AML-193 (cell line): ENCODE data around the gene HBP1.
"Not testable (repeated sequence)": the region's sequence is repeated elsewhere in the genome, so short reads cannot be mapped to it uniquely, and the experiment has no call there.

Experiments
- DNase-seq, 2 experiments: peaks; one replicate each; lab custom pipeline; 2025; lab: John Stamatoyannopoulos, UW

Gene HBP1

DNA sequence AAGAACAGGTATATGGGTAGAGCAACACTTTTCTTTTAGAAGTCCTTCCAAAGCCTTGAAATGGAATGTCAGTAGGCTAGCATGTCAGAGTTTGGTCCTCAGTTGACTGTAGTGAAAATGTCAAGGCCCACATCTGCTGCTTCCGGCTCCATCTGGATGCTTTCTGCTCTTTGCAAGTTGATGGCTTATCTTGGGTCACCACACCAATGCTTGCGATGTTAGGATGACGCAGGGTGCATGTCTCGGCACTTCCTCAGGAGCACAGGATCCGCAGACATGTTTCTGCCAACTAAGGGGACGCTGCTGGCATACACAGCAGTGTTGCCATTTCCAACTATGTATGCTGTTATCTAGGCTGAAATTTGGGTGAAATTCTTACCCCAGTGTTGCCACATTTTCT is 14.0 kb upstream of the HBP1 start:
- DNase-seq: no peak

DNA sequence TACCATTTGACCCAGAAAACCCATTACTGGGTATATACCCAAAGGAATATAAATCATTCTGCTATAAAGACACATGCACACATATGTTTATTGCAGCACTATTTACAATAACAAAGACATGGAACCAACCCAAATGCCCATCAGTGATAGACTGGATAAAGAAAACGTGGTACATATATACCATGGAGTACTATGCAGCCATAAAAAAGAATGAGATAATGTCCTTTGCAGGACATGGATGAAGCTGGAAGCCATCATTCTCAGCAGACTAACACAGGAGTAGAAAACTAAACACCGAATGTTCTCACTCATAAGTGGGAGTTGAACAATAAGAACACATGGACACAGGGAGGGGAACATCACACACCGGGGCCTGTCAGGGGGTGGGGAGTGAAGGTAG is 13.1 kb upstream of the HBP1 start:
- DNase-seq: not testable (repeated sequence)

DNA sequence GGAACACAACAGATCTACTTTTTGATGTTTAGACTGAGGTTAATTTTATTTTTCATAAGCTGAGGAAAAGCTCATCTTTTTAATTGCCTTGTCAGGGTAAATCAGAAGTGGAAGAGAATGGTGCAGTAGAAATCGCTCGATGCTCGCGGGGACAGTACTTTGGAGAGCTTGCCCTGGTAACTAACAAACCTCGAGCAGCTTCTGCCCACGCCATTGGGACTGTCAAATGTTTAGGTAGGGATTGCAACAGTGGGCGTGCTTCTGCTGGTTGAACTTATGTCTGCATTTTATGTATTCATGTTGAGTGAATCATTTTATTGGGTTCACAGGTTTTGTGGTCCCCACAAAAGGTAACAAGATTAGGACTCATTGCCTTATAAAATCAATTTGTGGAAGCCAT is 11.7 kb upstream of the HBP1 start:
- no peak for DNase-seq

DNA sequence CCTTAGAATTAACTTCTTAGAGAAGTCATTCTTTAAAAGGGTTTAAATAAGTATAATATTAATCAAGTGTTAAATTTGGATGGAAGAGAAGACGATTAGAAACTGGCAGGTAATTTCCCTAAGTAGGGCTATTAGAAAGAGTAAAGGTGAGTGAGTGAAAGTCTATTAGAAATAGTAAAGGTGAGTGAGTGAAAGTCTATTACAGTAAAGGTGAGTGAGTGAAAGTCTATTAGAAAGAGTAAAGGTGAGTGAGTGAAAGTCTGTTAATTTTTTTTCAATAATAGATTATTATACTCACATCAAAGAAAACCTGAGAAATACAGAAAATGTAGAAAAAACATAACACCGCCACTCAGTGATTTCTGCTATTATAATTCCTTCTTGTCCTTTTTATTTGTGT is 10.8 kb upstream of the HBP1 start:
- DNase-seq: no peak

DNA sequence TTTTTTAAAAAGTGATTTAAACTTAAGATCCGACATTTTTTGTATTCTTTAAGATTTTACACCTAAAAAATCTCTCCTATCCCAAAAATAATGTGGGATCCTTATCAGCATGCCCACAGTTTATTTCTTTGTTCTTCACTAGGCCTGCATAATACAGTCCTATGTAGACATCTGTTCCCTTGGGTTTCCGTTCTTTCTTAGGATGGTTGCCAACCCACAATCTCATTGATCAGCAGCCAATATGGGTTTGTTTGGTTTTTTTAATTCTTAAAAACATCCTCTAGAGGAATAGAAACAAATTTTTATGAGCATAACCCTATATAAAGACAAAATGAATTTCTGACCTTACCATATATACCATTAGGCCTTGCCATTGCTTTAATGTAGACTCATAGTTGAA is 8.4 kb upstream of the HBP1 start:
- no peak for DNase-seq

DNA sequence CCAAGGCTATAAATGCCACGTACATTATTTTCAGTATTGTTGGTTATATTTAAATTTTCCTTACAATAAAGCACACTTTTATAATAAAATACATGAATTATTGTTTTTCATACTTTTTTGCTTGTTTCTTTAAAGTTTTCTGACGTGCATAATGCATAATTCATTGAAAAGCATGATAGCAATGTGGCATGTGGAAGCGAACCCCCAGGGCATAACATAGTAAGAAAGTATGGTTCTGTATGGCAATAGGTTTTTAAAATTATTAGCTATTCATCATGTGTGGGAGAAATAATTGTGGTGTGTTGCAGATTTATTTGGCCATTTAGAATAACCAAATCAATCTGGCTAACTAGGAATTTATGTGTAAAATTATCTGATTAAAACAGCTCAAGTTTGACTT is 7.4 kb upstream of the HBP1 start:
- no peak for DNase-seq

DNA sequence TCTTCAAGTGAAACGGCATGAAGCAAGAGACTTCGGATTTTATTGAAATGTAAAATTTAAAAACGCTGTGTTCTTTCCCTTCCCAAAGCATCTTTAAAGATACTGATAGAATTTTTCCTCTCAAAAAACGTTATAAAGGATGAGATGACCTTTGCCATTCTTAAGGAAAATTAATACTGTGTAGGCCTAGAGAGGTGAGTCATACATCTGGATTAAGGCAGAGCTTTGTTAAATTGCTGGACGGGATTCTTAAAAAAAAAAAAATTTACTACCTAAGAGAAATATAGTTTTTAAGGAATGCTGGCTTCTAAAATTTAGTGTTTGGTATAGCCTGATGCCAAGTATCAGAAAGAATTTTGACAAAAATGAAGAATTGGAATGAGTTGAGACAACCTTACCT is 6.3 kb upstream of the HBP1 start:
- DNase-seq: no peak

DNA sequence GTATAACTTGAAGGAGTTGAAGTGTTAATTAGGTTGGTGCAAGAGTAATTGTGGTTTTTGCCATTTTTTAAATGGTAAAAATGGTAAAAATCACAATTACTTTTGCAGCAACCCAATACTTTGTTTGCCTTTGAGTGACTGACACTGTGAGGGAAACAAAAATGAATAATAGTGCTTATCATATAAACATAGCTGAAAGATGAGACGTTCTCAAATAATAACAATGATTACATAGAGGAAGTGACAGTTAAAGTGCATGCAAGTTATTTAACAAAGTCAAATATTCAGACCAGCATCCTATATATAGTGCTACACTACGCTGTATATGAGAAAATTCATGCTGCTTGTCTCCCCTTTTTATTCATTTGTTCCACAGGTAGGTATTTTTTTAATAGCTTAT is 4.7 kb upstream of the HBP1 start:
- DNase-seq: no peak

DNA sequence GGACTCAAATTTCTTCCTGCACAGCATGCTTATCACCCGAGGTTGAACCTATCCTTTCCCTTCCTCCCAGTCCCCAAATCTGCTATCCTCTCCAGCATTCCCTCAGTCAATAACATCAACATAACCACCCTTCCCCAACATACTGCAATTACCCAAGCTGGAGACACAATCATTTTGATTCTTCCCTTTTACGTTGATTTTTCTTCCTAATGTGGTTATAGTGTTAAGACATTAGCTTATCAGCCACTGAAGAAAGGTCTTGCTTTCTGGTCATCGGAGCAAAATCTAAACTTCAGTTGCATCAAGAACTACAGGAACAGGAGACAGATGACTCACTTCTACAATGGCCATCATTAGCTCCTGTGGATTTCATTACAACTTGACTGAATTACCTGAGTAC is 3.5 kb upstream of the HBP1 start:
- no peak for DNase-seq

DNA sequence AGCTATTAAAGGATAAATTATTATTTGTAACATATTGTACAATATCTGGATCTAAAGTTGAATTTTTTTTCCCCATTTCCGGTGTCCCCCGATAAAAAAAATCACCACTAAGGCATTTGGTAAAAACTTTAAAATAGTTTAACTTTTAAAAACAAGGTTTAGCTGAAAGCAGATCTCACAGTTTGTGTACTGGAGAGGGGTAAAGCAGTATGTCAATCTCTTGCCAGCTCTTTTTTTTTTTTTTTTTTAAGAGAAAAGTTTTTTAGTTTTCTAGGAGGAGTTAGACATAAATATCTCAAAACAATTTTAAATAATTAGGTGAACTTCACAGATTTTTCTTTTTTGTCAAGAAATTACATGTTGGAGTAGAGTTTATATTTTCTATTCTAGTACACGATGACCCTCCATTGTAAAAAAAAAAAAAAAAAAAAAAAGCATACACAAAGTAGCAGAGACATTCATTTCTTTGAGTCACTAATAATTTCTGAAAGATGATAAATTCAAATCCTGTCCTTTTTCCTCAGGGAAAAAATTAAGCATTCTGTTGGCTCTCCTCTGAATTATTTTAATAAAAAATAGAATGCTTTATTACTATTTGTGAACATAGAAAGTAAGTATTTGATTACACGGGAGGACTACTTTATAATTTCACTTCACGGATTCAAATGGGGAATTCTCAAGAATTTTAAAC is 1.9 kb upstream of the HBP1 start:
- DNase-seq: no peak

DNA sequence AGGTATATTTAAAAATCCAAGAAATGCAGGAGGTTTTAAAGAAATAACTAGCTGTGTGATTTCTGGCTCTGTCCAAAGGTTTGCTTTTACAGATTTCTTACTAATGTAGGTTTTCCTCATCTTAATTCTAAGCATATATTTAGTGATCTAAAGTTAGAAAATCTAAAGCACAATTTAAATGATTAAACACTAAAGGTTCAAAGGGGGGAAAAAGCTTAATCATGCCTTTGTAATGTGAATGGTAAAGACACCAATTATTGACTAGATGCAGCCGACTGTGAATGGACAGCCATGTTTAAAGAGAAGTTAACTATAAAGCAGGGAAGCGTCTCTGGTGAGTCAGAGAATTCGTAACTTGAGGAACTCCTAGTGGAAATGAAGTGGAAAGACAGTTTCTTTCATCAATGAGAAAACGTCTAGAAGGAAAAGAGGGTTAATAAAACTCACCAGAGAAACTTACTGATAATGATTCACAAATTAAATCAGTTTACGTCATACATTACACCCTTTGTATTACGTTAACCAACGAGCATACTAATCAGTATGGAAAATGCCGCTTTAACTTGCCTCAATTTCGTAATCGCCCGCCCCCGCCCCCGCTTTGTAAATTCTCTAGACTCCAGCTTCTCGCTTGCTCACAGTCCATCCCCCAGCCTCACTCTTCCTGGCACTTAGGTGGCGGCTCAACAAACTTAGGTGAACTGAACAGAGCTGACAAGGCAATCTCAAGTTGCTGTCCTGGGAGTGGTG is 1.1 kb upstream of the HBP1 start:
- DNase-seq: peak; percentile 71 to 85

DNA sequence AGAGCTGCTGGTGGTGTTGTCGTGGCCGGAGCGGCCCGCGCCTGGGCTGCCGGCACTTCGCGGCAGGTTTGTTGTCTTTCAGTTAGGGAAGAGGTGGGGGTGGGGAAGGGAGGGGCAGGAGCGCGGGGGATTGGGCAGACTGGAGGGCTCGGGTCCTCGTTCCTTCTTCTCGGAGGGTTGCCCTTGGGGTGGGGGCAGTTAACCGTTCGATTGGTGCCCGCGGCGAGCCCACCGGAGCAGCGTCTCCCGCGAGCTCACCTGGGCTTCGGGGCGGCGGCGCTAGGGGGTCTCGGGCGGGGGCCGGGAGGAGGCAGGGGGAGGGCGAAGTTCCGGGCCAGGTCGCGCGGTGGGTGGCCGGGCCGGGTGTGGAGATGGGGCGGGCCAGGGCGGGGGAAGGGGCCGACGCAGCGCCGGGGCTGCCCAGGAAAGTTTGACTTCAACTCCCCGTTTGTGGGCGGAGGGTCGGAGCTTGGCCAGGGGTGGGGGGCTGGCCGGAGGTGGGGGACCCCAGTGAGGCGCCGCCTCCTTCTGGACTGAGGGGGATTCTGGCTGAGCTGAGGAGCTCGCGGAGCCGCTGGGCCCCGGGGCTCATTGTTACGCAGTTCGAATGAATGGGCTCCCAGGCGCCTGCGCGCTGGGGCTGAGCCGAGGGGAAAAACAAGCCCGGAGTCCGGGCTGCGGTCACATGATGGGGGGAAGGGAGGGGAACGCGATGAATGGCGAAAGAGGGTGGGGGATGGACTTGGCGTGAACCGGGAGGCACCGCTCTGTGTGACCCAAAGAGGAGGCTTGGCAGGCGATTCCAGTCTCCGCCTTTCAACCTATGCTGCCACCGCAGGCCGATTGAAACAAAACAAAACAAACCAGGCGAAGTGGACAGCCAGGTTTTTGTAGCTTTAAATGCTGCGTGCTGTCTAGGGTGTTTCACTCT is 582 bp downstream of the HBP1 start:
- peak; percentile 88 to 89 for DNase-seq

DNA sequence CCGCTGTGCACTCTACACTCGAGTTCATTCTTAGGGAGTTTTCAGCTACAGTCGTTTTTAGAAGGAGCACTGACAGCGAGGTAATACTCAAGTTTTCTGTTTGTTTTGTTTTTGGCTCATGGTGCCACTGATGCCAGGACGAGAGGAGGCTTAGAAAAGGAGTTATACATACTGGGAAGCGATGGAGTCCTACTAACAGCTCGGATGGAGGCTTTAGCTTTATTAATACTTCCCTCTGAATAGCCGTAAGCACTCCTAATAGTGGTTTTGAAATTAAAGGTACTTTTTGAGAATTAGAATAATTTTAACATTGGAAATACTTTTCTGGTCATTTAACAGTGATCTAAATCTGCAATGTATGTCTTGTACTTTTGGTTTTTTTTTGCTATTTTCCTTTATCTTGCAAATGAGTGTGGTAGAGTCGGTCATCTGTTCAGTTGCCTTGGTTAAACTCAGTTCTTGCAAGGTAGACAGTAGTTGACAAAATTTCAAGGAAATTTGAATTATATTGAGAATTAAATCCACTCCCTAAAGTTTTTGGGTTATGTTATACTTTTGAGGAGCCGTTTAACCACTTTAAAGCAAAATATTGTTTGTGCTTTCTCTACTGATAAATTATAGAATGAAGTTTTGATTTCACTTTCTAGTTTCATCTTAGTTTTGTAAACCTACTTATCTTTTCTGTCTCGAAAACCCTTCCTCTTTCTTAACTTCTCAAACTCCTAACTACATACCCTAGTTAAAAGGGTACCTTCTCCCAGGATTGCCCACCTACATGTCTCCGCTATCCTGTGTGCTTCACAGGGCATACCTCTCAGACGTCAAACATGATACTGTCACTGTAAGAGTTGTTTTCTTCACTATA is 1.5 kb downstream of the HBP1 start:
- no peak for DNase-seq

DNA sequence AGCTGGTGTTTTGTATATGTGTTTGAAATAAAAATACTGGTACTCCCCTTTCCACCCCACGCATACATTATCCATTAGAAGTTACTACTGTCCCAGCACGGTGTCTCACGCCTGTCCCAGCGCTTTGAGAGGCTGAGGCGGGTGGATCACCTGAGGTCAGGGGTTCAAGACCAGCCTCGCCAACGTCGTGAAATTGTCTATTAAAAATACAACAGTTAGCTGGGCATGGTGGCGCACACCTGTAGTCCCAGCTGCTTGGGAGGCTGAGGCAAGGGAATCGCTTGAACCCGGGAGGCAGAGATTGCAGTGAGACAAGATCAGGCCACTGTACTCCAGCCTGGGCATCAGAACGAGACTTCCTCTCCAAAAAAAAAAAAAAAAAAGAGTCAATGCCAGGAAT is 2.7 kb downstream of the HBP1 start:
- no peak for DNase-seq

DNA sequence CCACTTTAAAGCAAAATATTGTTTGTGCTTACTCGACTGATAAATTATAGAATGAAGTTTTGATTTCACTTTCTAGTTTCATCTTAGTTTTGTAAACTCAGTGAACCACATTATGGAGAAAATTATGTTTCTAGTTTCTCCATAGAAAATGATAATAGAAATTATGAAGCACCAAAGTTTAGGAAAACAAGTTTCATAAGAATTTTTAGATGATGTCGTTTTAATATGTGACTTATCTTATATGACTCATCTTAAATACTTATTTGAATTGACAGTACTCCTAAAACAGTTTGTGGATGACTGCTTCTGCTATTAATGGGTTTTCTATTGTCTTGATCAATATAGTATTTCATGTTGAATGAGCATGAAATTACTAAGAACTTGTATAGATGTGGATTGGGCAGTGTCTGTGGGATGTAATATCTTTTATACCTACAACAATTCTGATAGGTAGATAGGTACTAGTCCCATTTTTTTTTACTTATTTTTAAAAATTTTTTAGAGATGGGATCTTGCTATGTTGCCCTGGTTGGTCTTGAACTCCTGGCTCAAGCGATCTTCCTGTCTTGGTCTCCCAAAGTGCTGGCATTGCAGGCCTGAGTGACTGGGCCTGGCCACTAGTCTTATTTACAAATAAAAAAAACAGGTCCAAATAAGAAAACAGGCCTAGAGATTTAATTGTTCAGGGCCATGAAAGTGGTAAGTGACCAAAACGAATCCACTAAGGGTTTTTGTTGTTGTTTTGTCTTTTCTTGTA is 3.7 kb downstream of the HBP1 start:
- no peak for DNase-seq

DNA sequence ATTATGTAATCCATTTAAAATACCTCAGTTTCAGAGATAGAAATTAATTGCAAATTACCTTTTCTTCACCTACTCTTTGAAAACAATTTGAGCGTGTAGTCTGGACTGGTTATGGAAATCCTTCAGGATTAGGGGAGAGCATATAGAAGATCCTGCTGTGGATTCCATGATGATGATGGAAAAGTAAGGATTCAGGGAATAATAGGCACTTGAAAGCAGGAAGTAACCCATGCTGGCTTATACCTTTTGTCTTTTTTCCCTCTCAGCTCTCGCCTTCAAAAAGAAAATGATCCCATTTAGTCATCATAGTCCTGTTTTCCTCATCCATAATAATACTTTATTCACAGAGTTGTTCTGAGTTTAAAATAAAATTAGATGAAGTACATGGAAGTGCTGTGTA is 4.4 kb downstream of the HBP1 start:
- no peak for DNase-seq

DNA sequence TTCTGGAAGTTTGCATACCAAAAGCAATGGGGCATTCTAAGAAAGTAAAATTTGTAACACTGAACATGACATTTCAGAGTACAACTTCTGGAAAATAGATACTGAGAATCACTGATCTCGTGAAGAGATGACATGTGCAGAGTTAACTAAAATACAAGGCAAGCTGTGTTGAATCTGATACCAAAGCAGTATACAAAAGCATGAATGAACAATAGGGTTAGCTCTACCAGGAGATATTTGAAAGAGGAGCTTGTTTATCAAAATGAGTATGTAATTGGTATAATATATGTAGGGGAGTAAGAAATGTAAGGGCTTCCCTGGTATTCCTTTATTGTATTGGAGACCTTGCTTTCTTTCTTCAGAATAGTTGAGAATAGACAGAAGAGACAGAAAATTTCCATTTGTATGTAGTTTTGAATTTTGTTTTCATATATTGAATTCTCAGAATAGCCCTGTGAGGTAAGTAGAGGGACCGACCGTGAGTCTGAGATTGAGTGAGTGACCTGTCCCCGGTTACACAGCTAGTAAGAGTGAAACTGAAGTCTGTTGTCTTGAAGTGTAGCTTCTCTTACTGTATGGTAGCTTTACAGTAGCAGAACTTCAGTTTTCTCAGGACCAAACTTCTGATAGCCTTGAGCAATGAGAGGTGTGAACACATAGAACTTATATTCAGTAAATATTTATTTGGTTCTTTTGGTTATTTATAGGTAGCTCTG is 5.0 kb downstream of the HBP1 start:
- DNase-seq: no peak

DNA sequence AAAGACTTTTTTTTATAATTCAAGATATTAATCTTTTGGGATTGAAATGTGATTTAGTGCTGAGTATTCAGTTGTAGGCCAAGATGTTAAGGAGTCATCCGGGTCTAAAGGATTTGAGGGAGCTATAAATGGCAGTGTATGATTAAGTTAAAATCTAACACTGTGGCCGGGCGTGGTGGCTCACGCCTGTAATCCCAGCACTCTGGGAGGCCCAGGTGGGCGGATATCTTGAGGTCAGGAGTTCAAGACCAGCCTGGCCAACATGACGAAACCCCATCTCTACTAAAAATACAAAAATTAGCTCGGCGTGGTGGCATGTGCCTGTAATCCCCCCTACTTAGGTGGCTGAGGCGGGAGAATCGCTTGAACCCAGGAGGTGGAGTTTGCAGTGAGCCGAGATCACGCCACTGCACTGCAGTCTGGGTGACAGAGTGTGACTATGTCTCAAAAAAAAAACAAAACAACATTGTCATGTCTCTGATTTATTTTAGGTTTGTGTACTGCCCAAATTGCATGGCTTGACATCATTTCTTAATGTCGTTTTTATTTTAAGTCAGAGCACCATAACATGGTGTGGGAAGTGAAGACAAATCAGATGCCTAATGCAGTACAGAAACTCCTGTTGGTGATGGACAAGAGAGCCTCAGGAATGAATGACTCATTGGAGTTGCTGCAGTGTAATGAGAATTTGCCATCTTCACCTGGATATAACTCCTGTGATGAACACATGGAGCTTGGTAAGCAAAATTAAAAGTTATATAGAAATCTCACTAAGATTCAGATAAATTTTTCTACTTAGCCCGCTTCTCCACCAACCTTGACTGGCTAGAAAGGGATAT is 10.7 kb downstream of the HBP1 start:
- no peak for DNase-seq

DNA sequence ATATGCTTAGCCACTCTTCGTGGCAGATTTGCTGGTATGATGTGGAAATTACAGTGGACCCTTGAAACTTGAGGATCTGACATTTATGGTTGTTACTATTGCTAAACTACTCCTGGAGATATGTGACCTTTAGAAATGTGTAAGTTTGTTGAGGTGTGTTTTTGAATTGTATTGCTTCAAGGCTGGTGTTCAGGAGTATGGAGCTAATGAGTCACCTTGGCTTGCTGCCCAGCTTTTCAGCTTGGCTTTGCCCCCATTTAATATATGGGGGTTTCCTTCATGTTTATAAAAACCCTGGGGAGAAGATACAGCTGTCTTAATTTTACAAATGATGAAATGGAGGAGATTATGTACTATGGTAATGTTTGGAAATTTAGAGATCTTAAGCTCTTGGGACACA is 11.6 kb downstream of the HBP1 start:
- no peak for DNase-seq

DNA sequence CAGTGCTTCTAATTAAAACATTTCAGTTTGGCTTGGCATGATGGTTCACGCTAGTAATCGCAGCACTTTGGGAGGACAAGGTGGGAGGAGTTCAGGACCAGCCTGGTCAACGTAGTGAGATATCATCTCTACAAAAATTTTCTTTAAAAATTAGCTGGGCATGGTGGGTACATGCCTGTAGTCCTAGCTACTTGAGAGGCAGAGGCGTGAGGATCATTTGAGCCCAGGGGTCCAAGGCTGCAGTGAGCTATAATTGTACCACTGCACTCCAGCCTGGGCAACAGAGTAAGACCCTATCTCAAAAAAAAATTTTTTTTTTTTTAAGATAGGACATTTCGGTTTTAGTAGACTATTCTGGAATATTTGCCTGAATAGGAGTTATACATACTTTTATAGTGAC is 12.4 kb downstream of the HBP1 start:
- no peak for DNase-seq
